Thoracic aorta (tissue), 2 donors: ENCODE data around the gene PAX2. TPM values are rescaled to one million over a fixed set of nuclear protein-coding genes. Genes with fewer than 3 reads are reported as not detected.

Experiments used
- ATAC-seq: fragments of 150-250 bp; one replicate; pipeline ENCODE4 v1.8.0; 2017; ENCODE audit warnings: low read depth; ENCODE audit not compliant: insufficient number of reproducible peaks, low FRiP score
- DNase-seq: peaks from one replicate; pipeline ENCODE4 v3.0.0-alpha.2; 2020; ENCODE audit warnings: low spot score
- H3K27ac ChIP-seq, 2 donors: fragments of 200-600 bp; sonication (generic); 1 replicate in 1 of 2; 2 replicates in 1 of 2; pipeline ENCODE4 v1.5.1; 2016; ENCODE audit warnings: mild to moderate bottlenecking in 2 of 2, moderate library complexity in 2 of 2
- H3K27me3 ChIP-seq: fragments of 200-600 bp; sonication (generic); replicated peaks from 2 replicates; pipeline ENCODE4 v1.6.0; 2016; ENCODE audit warnings: mild to moderate bottlenecking; ENCODE audit not compliant: insufficient read depth
- H3K36me3 ChIP-seq: fragments of 200-600 bp; sonication (generic); one replicate; pipeline ENCODE4 v1.5.1; 2016
- H3K4me1 ChIP-seq, 2 donors: fragments of 200-600 bp; sonication (generic); 1 replicate in 1 of 2; 2 replicates in 1 of 2; pipeline versions ENCODE4 v1.5.1 to v1.6.0; 2016; ENCODE audit warnings: low read depth in 2 of 2, mild to moderate bottlenecking in 1 of 2; ENCODE audit not compliant: control insufficient read depth in 1 of 2
- H3K4me3 ChIP-seq: fragments of 200-600 bp; sonication (generic); 2 replicates; pipeline ENCODE4 v1.5.1; 2016; ENCODE audit warnings: mild to moderate bottlenecking
- H3K9me3 ChIP-seq: fragments of 200-600 bp; sonication (generic); 2 replicates; pipeline ENCODE4 v1.5.1; 2016
- total RNA-seq, 2 donors: library from RNA; depleted of rRNA; stranded (reverse); fragments of >200 nt; gene quantifications; one replicate each; pipeline versions ENCODE4 v1.1.0 to v1.2.3, GENCODE V29; 2016
- TF ChIP-seq, protein P1 (sequence below): fragments of 200-600 bp; sonication (generic); IDR thresholded peaks from one replicate; pipeline ENCODE4 v1.5.1; 2019; ENCODE audit warnings: antibody characterized with exemption

Gene PAX2
- total RNA-seq, 2 donors from 2014 or later, result not detected

GRCh38 chr10:100810091-100810834, 64.9 kb downstream of the PAX2 start:
- no peaks in the 10 kb centered on the region for H3K27me3 ChIP-seq
- H3K36me3 ChIP-seq, result no peaks in the 10 kb centered on the region
- no peaks in the 10 kb centered on the region for H3K4me1 ChIP-seq
- no peak overlapping the region for H3K27ac ChIP-seq
- TF ChIP-seq, protein P1, sequence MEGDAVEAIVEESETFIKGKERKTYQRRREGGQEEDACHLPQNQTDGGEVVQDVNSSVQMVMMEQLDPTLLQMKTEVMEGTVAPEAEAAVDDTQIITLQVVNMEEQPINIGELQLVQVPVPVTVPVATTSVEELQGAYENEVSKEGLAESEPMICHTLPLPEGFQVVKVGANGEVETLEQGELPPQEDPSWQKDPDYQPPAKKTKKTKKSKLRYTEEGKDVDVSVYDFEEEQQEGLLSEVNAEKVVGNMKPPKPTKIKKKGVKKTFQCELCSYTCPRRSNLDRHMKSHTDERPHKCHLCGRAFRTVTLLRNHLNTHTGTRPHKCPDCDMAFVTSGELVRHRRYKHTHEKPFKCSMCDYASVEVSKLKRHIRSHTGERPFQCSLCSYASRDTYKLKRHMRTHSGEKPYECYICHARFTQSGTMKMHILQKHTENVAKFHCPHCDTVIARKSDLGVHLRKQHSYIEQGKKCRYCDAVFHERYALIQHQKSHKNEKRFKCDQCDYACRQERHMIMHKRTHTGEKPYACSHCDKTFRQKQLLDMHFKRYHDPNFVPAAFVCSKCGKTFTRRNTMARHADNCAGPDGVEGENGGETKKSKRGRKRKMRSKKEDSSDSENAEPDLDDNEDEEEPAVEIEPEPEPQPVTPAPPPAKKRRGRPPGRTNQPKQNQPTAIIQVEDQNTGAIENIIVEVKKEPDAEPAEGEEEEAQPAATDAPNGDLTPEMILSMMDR, result no peak
- DNase-seq (no peak), ATAC-seq (no peak)
- no peaks in the 10 kb centered on the region for H3K9me3 ChIP-seq
- H3K4me3 ChIP-seq, result no peak overlapping the region

GRCh38 chr10:100810835-100811116, 65.4 kb downstream of the PAX2 start:
- H3K27me3 ChIP-seq, result no peaks in the 10 kb centered on the region
- H3K4me3 ChIP-seq, result no peak overlapping the region
- no peaks in the 10 kb centered on the region for H3K4me1 ChIP-seq
- no peaks in the 10 kb centered on the region for H3K9me3 ChIP-seq
- TF ChIP-seq, protein P1, result no peak
- no peak for ATAC-seq
- no peak for DNase-seq
- no peak overlapping the region for H3K27ac ChIP-seq
- no peaks in the 10 kb centered on the region for H3K36me3 ChIP-seq

DNA sequence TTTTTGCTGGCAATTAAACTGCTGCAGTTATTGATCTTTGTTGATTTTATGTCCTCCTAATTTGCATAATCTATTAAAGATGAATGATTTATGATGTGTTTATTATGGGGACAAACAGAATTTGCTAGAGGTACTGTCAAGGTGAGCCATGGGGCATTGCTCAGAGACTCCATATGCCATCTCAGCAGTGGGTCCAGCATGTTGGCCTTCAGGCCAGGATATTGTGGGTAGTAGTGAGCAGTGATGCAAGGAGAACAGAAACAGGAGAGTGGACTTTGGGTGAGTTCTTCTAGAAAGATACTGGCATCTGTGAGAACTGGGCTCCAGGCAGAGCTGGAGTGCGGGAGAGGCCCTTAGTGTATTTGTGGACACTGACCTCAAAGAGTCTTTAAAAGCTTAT, 65.9 kb downstream of the PAX2 start:
- H3K27ac ChIP-seq, result no peak overlapping the region
- no peak overlapping the region for H3K4me3 ChIP-seq
- no peaks in the 10 kb centered on the region for H3K4me1 ChIP-seq
- H3K36me3 ChIP-seq, result no peaks in the 10 kb centered on the region
- DNase-seq (no peak), ATAC-seq (no peak)
- no peaks in the 10 kb centered on the region for H3K9me3 ChIP-seq
- no peaks in the 10 kb centered on the region for H3K27me3 ChIP-seq
- TF ChIP-seq, protein P1, result no peak

DNA sequence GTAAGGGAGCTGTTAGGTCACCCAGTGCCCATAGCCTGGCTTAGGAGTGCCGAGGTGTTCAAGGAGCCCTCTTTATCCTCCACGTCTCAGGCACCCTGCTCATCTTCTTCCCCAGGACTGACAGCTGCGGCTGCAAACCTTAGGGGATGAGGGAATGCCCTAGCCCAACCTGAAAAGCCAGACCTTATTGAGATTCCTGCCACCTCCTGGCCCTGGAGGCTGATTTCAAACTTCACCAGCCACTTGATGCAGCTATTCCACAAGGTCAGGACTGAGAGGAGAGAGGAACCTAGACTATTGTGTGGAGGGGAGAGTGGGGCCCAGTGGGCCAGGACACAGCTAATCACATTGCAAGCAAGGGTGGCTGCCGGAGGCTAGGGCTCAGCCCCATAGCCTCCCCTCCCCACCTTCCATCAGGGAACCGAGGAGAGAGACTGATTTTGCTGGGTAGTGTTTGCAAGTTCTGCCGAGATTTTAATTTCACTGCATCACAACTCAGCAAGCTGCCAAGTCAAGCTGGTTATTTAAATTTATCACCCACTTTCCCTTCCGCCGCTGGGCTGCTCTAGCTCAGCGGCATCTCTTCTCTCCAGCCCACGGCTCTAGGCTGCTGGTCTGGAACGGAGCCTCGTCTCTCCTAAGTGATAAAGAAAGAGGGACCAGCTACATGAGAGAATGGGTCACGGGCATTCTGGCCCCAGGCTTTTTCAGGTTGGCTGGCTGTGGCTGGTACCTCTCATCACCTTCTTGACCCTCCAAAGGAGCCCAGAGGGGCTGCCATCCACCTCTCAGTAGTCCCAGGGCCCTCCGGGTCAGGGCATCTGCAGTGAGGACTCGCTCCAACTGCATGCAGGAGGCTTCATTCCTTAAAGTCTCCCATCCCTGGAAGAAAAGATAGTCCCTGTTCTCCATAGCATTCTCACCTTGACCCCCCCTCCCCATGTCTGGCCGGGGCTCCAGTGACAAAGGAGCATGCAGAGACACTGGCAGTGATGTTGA, 66.7 kb downstream of the PAX2 start:
- Histone ChIP-seq H3K27ac (no peak overlapping the region), H3K4me1 (no peaks in the 10 kb centered on the region), H3K4me3 (no peak overlapping the region), H3K36me3 (no peaks in the 10 kb centered on the region), H3K27me3 (no peaks in the 10 kb centered on the region), H3K9me3 (no peaks in the 10 kb centered on the region)
- TF ChIP-seq, protein P1, result no peak
- no peak for ATAC-seq
- no peak for DNase-seq

DNA sequence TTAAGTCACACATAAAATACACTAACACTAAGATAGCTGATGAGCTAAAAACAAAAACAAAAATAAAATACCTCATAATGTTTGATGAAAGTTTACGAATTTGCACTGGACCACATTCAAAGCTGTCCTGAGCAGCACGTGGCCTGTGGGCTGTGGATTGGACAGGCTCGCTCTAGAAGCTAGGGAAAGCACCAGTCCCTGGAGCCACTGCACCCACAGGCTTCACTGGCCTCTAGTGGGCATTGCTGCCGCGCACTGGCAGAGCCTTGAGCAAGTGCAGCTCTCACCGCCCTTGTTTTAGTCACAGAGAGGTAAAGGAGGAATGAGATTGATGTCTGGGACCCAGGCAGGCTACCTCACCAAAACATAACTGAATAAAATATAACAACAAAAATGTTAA, 67.6 kb downstream of the PAX2 start:
- Histone ChIP-seq H3K9me3 (no peaks in the 10 kb centered on the region), H3K4me3 (no peak overlapping the region), H3K36me3 (no peaks in the 10 kb centered on the region), H3K4me1 (no peaks in the 10 kb centered on the region), H3K27me3 (no peaks in the 10 kb centered on the region), H3K27ac (no peak overlapping the region)
- DNase-seq (no peak), ATAC-seq (no peak)
- TF ChIP-seq, protein P1, result no peak
